WTC11 (cell line): ENCODE results near the gene KRT76.

Experiments used
- E2F5 ChIP-seq: sonication (generic); formaldehyde crosslinking; IDR thresholded peaks from 2 replicates; pipeline ENCODE4 v1.8.1; 2022; ENCODE audit warnings: mild to moderate bottlenecking, moderate library complexity, missing genetic modification reagents
- ETV6 ChIP-seq: sonication (generic); formaldehyde crosslinking; IDR thresholded peaks from 2 replicates; pipeline ENCODE4 v1.8.1; 2022; ENCODE audit warnings: mild to moderate bottlenecking, missing genetic modification reagents
- JUN ChIP-seq: sonication (generic); formaldehyde crosslinking; IDR thresholded peaks from 2 replicates; pipeline ENCODE4 v1.8.0; 2023; ENCODE audit warnings: mild to moderate bottlenecking, missing genetic modification reagents
- MXD4 ChIP-seq: fragments of 250-450 bp; sonication (Bioruptor Pico); IDR thresholded peaks from 2 replicates; pipeline ENCODE4 v1.8.0; 2021; ENCODE audit warnings: mild to moderate bottlenecking, moderate library complexity, borderline replicate concordance
- USF1 ChIP-seq: sonication (generic); formaldehyde crosslinking; IDR thresholded peaks from 2 replicates; pipeline ENCODE4 v1.8.0; 2022; ENCODE audit warnings: mild to moderate bottlenecking, missing genetic modification reagents
- USF2 ChIP-seq: sonication (generic); formaldehyde crosslinking; IDR thresholded peaks from 2 replicates; pipeline ENCODE4 v1.8.1; 2023; ENCODE audit warnings: mild to moderate bottlenecking, missing genetic modification reagents, moderate library complexity
- ZNF121 ChIP-seq: sonication (generic); formaldehyde crosslinking; IDR thresholded peaks from 2 replicates; pipeline ENCODE4 v1.8.0; 2023; ENCODE audit warnings: missing genetic modification reagents
- TF ChIP-seq, protein P1 (sequence below): fragments of 200-600 bp; IDR thresholded peaks from 2 replicates; pipeline ENCODE4 v1.8.0; 2022; ENCODE audit warnings: antibody characterized with exemption
- TF ChIP-seq, protein P2 (sequence below): sonication (generic); formaldehyde crosslinking; IDR thresholded peaks from 2 replicates; pipeline ENCODE4 v1.8.1; 2023; ENCODE audit warnings: mild to moderate bottlenecking, moderate library complexity, missing genetic modification reagents
- TF ChIP-seq, protein P3 (sequence below): sonication (generic); formaldehyde crosslinking; IDR thresholded peaks from 2 replicates; pipeline ENCODE4 v1.8.0; 2022; ENCODE audit warnings: mild to moderate bottlenecking, missing genetic modification reagents
- TF ChIP-seq, protein P4 (sequence below): sonication (generic); formaldehyde crosslinking; IDR thresholded peaks from 2 replicates; pipeline ENCODE4 v1.8.1; 2022; ENCODE audit warnings: low read depth, mild to moderate bottlenecking, moderate library complexity, missing genetic modification reagents, borderline replicate concordance

DNA sequence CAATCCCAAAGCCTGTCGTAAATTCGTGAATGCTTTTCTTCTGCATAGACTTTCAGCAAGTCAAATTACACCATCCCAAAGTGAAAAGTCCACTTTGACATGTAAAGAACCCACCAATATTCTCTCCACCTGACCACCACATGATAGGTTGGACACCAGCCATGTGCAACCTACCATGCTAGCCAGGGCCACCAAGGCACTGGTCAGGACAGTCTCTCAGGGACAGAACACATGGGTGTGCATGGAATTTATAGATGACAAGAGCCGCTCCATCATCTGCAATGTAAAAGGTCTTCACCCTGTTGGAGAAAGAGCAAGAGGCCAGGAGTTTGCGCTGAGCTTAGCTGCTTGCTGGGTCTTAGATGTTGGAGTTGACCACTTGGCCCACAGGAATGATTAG, 5.4 kb upstream of the KRT76 start:
- TF ChIP-seq E2F5 (no peak), USF1 (no peak), ETV6 (no peak), USF2 (CRISPR knock-in tag) (no peak), MXD4 (CRISPR knock-in tag) (no peak), ZNF121 (no peak), JUN (CRISPR knock-in tag) (no peak)
- TF ChIP-seq, protein P1, sequence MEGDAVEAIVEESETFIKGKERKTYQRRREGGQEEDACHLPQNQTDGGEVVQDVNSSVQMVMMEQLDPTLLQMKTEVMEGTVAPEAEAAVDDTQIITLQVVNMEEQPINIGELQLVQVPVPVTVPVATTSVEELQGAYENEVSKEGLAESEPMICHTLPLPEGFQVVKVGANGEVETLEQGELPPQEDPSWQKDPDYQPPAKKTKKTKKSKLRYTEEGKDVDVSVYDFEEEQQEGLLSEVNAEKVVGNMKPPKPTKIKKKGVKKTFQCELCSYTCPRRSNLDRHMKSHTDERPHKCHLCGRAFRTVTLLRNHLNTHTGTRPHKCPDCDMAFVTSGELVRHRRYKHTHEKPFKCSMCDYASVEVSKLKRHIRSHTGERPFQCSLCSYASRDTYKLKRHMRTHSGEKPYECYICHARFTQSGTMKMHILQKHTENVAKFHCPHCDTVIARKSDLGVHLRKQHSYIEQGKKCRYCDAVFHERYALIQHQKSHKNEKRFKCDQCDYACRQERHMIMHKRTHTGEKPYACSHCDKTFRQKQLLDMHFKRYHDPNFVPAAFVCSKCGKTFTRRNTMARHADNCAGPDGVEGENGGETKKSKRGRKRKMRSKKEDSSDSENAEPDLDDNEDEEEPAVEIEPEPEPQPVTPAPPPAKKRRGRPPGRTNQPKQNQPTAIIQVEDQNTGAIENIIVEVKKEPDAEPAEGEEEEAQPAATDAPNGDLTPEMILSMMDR = no peak
- TF ChIP-seq, protein P2, sequence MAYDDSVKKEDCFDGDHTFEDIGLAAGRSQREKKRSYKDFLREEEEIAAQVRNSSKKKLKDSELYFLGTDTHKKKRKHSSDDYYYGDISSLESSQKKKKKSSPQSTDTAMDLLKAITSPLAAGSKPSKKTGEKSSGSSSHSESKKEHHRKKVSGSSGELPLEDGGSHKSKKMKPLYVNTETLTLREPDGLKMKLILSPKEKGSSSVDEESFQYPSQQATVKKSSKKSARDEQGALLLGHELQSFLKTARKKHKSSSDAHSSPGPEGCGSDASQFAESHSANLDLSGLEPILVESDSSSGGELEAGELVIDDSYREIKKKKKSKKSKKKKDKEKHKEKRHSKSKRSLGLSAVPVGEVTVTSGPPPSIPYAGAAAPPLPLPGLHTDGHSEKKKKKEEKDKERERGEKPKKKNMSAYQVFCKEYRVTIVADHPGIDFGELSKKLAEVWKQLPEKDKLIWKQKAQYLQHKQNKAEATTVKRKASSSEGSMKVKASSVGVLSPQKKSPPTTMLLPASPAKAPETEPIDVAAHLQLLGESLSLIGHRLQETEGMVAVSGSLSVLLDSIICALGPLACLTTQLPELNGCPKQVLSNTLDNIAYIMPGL (CRISPR knock-in tag) = no peak
- TF ChIP-seq, protein P3, sequence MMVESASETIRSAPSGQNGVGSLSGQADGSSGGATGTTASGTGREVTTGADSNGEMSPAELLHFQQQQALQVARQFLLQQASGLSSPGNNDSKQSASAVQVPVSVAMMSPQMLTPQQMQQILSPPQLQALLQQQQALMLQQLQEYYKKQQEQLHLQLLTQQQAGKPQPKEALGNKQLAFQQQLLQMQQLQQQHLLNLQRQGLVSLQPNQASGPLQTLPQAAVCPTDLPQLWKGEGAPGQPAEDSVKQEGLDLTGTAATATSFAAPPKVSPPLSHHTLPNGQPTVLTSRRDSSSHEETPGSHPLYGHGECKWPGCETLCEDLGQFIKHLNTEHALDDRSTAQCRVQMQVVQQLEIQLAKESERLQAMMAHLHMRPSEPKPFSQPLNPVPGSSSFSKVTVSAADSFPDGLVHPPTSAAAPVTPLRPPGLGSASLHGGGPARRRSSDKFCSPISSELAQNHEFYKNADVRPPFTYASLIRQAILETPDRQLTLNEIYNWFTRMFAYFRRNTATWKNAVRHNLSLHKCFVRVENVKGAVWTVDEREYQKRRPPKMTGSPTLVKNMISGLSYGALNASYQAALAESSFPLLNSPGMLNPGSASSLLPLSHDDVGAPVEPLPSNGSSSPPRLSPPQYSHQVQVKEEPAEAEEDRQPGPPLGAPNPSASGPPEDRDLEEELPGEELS (CRISPR knock-in tag) = no peak
- TF ChIP-seq, protein P4, sequence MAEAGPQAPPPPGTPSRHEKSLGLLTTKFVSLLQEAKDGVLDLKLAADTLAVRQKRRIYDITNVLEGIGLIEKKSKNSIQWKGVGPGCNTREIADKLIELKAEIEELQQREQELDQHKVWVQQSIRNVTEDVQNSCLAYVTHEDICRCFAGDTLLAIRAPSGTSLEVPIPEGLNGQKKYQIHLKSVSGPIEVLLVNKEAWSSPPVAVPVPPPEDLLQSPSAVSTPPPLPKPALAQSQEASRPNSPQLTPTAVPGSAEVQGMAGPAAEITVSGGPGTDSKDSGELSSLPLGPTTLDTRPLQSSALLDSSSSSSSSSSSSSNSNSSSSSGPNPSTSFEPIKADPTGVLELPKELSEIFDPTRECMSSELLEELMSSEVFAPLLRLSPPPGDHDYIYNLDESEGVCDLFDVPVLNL (CRISPR knock-in tag) = no peak
